Activated naive CD8-positive, alpha-beta T cell treated with anti-CD3 and anti-CD28 coated beads, Interleukin-2, amount 10 ng/mL, durations not matched to agents 7 days and 5 days (primary cell): ENCODE measurements around the gene NOL11. TPM values are rescaled to one million over a fixed set of nuclear protein-coding genes. Genes with fewer than 3 reads are reported as not detected.
"Not testable (repeated sequence)": the region's sequence is repeated elsewhere in the genome, so short reads cannot be mapped to it uniquely, and the experiment has no call there.

Source experiments
- ATAC-seq: fragments of 150-1000 bp; cut with Tn5 transposase; one replicate; pipeline ENCODE4 v1.10.0; 2021; ENCODE audit warnings: low read depth, moderate library complexity
- POLR2A ChIA-PET: fragments of 350-600 bp; sonication (Branson Sonifier 250); formaldehyde crosslinking; loops from one replicate; lab custom pipeline; 2021; ENCODE audit warnings: antibody characterized with exemption; lab: Charles Lee
- DNase-seq: peaks from one replicate; pipeline ENCODE4 v3.0.0; 2021
- H3K27ac Mint-ChIP-seq: one replicate; pipeline ENCODE4 v1.8.0; 2022; ENCODE audit warnings: mild to moderate bottlenecking, mixed read lengths
- H3K27me3 Mint-ChIP-seq: one replicate; pipeline ENCODE4 v1.8.0; 2022; ENCODE audit warnings: mild to moderate bottlenecking, moderate library complexity, mixed read lengths
- H3K36me3 Mint-ChIP-seq: one replicate; pipeline ENCODE4 v1.8.0; 2021; ENCODE audit warnings: mild to moderate bottlenecking, mixed read lengths
- H3K4me1 Mint-ChIP-seq: one replicate; pipeline ENCODE4 v1.8.0; 2021; ENCODE audit warnings: mixed read lengths
- H3K4me3 Mint-ChIP-seq: one replicate; pipeline ENCODE4 v1.8.0; 2022; ENCODE audit warnings: mild to moderate bottlenecking, moderate library complexity, mixed read lengths
- H3K9me3 Mint-ChIP-seq: one replicate; pipeline ENCODE4 v1.8.0; 2021; ENCODE audit warnings: mixed read lengths
- total RNA-seq, 2 experiments: library from RNA; stranded (reverse); gene quantifications; one replicate each; pipeline ENCODE4 v1.2.3, GENCODE V29; 2021

The NOL11 gene
- total RNA-seq, 2 experiments from 2014 or later, result 42.2 to 48.9 TPM

DNA sequence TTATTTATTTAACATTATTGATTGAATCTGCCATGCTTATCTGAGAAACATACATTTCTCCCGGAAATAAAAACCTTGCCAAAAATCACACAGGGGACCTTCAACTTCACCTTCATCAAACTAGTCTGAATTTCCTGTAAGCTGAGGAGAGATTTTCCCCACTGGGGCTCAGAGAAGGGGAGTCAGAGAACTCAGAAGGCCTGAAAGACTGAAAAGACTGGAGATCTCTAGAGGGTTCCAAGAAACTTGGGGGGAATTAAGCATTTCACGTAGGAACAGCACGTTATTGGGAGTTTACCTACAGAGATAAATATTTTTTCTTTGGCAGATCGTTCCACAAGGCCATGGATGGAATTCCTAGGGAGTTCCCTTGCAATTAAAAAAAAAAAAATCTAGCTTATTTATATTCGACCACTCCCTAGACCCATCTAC lies 528 bp upstream of the NOL11 start:
- H3K4me3 Mint-ChIP-seq, result peak overlapping the region; percentile 99
- peak overlapping the region; percentile 98 for H3K27ac Mint-ChIP-seq
- POLR2A ChIA-PET, result interaction anchor here (0.5 to 1.8 kb wide), 11 partner anchors 10 to 494 kb away, joined by 3 to 13 read pairs (median 3); partner anchors contain the start of gene BPTF
- no peaks in the 10 kb centered on the region for H3K9me3 Mint-ChIP-seq
- peaks cover 8% of the 10 kb centered on the region for H3K36me3 Mint-ChIP-seq
- no peaks in the 10 kb centered on the region for H3K27me3 Mint-ChIP-seq
- H3K4me1 Mint-ChIP-seq, result peaks cover 19% of the 10 kb centered on the region
- ATAC-seq, result peak; percentile 1
- no peak for DNase-seq

- no peaks in the 10 kb centered on the region for H3K27me3 Mint-ChIP-seq
- no peak for DNase-seq
These were observed 697 bp downstream of the NOL11 start for GRCh38 chr17:67718325-67718941.

GRCh38 chr17:67725373-67725791 lies 7.6 kb downstream of the NOL11 start:
- Mint-ChIP-seq H3K27me3 (no peaks in the 10 kb centered on the region), H3K36me3 (peaks cover 47% of the 10 kb centered on the region), H3K4me3 (peak overlapping the region; percentile 62), H3K27ac (peak overlapping the region; percentile 84), H3K9me3 (no peaks in the 10 kb centered on the region), H3K4me1 (peaks cover 23% of the 10 kb centered on the region)
- POLR2A ChIA-PET, result no interaction called here
- ATAC-seq (peak; percentile 46), DNase-seq (no peak)

More at GRCh38 chr17:67718325-67718941, 697 bp downstream of the NOL11 start:
- H3K36me3 Mint-ChIP-seq, result peaks cover 8% of the 10 kb centered on the region
- POLR2A ChIA-PET, result interaction anchor here (1.6 to 1.8 kb wide), 3 partner anchors 106 to 344 kb away, joined by 5 to 13 read pairs (median 6); partner anchors contain the start of gene BPTF
- no peak for ATAC-seq
- peaks cover 19% of the 10 kb centered on the region for H3K4me1 Mint-ChIP-seq
- peak overlapping the region; percentile 98 for H3K27ac Mint-ChIP-seq
- peak overlapping the region; percentile 99 for H3K4me3 Mint-ChIP-seq
- no peaks in the 10 kb centered on the region for H3K9me3 Mint-ChIP-seq

DNA sequence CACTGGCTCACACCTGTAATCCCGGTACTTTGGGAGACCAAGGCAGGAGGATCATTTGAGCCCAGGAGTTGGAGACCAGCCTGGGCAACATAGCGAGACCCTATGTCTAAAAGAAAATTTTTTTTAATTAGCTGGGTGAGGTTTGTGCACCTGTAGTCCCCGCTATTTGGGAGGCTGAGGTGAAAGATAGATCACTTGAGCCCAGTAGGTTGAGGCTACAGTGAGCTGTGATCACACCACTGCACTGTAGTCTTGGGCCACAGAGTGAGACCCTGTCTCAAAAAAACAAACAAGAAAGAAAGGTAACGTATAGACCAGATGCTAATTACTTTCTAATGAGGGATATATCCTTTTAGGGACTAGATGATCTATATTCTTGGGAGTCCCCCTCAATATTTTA lies 8.1 kb downstream of the NOL11 start:
- POLR2A ChIA-PET, result no interaction called here
- DNase-seq (no peak), ATAC-seq (no peak)
- peak overlapping the region; percentile 62 for H3K4me3 Mint-ChIP-seq
- H3K27me3 Mint-ChIP-seq, result no peaks in the 10 kb centered on the region
- H3K4me1 Mint-ChIP-seq, result peaks cover 21% of the 10 kb centered on the region
- peak overlapping the region; percentile 84 for H3K27ac Mint-ChIP-seq
- H3K9me3 Mint-ChIP-seq, result no peaks in the 10 kb centered on the region
- peaks cover 51% of the 10 kb centered on the region for H3K36me3 Mint-ChIP-seq

DNA sequence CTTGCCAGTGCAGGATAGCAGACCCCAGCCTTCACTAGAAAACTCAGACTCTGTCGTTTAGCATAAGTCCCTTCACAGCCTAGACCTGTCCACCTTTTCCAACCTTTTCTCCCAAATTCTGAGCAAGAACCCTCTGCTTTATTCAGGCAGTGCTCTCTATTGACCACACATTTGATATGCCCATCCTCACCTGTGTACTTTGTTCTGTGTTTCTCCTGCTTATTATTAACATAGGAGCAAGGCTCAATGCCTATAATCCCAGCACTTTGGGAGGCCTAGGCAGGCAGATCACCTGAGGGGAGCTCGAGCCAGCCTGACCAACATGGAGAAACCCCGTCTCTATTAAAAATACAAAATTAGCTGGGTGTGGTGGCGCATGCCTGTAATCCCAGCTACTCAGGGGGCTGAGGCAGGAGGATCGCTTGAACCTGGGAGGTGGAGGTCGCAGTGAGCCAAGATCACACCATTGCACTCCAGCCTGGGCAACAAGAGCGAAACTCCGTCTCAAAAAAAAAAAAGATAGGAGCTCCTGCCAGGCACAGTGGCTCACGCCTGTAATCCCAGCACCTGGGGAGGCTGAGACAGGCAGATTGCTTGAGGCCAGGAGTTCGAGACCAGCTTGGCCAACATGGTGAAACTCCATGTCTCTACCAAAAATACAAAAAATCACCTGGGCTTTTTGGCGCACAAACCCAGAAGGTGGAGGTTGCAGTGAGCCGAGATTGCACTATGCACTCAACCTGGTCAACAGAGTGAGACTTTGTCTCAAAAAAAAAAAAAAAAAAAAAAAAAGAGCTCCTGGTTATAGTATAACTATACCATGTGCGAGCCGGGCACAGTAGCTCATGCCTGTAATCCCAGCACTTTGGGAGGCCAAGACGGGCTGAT lies 9.7 kb downstream of the NOL11 start:
- not testable (repeated sequence) for ATAC-seq

GRCh38 chr17:67729903-67730302 lies 12.2 kb downstream of the NOL11 start:
- Mint-ChIP-seq H3K4me1 (peaks cover 21% of the 10 kb centered on the region), H3K36me3 (peaks cover 59% of the 10 kb centered on the region), H3K9me3 (peaks cover 2% of the 10 kb centered on the region), H3K27me3 (no peaks in the 10 kb centered on the region), H3K27ac (no peak overlapping the region), H3K4me3 (no peak overlapping the region)
- no peak for ATAC-seq
- POLR2A ChIA-PET, result no interaction called here
- DNase-seq, result no peak

More for the DNA sequence above, 9.7 kb downstream of the NOL11 start:
- not testable (repeated sequence) for H3K27me3 Mint-ChIP-seq, H3K9me3 Mint-ChIP-seq, DNase-seq, H3K4me3 Mint-ChIP-seq
- Mint-ChIP-seq H3K4me1 (peaks cover 19% of the 10 kb centered on the region), H3K36me3 (peaks cover 55% of the 10 kb centered on the region), H3K27ac (peak overlapping the region; percentile 28)
- POLR2A ChIA-PET, result interaction anchor here (0.6 to 0.7 kb wide), 2 partner anchors 101 to 353 kb away, joined by 3 to 5 read pairs; no protein-coding TSS in a partner anchor

DNA sequence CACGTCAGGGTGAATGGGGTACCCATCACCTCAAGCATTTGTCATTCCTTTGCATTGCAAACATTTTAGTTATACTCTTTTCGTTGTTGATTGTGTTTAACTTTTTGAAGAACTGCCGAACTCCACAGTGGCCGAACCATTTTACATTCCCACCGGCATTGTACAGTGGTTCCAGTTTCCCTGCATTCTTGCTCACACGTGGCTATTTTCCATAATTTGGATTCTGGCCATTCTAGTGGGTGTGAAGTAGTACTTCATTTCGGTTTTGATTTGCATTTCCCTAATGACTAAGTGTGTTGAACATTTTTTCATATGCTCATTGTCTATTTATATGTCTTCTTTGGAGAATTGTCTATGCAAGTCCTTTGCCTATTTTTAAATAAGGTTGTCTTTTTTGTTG lies 13.0 kb downstream of the NOL11 start:
- no peak overlapping the region for H3K4me3 Mint-ChIP-seq
- peaks cover 54% of the 10 kb centered on the region for H3K36me3 Mint-ChIP-seq
- H3K27me3 Mint-ChIP-seq, result no peaks in the 10 kb centered on the region
- POLR2A ChIA-PET, result no interaction called here
- peaks cover 2% of the 10 kb centered on the region for H3K9me3 Mint-ChIP-seq
- H3K4me1 Mint-ChIP-seq, result peaks cover 14% of the 10 kb centered on the region
- DNase-seq (no peak), ATAC-seq (no peak)
- no peak overlapping the region for H3K27ac Mint-ChIP-seq

- POLR2A ChIA-PET, result interaction anchor here (0.5 kb wide), 1 partner anchor 1627 kb away, joined by 3 read pairs; no protein-coding TSS in a partner anchor
- DNase-seq (no peak), ATAC-seq (no peak)
- Mint-ChIP-seq H3K27me3 (no peaks in the 10 kb centered on the region), H3K9me3 (peaks cover 2% of the 10 kb centered on the region), H3K4me3 (no peak overlapping the region), H3K4me1 (peaks cover 10% of the 10 kb centered on the region), H3K27ac (peak overlapping the region; percentile 0), H3K36me3 (peaks cover 57% of the 10 kb centered on the region)
These were observed 15.7 kb downstream of the NOL11 start for GRCh38 chr17:67733449-67733848.

DNA sequence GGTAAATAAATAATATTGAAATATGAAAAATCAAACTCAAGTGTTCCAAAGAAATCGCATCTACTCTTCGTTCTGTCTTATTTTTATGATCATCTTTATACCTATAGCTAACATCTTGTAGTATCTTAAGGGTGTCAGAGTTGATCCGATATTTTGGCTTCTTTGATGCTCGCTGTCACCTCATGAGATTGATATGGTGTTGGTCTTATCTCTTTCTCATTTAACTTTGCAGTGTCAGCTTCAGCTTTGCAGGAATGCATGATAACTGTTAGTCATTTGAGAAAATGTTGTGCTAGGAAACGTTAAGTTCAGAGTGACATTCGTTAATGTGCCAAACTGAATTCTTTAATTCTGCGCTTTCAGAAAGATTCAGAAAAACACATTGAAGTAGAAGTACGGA lies 19.4 kb downstream of the NOL11 start:
- DNase-seq (no peak), ATAC-seq (no peak)
- Mint-ChIP-seq H3K27me3 (no peaks in the 10 kb centered on the region), H3K36me3 (peaks cover 33% of the 10 kb centered on the region), H3K27ac (no peak overlapping the region), H3K4me3 (no peak overlapping the region), H3K9me3 (no peaks in the 10 kb centered on the region), H3K4me1 (peaks cover 5% of the 10 kb centered on the region)
- POLR2A ChIA-PET, result no interaction called here

DNA sequence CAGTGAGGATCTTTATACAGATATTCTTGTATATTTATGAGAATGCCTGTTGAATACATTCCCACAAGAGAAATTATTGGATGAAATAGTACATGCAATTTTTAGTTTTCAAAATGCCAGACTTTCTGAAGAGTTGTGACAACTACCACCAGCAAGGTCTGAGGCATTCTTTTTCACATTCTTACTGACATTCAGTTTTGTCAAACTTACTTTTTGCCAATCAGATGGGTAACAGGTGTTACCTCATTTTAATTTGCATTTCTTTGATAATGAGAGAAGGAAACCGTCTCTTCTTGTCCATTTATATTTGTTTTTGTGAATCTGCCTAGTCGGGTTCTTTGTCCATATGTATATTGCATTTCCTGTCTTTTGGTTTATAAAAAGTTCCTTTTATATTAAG lies 24.3 kb downstream of the NOL11 start:
- Mint-ChIP-seq H3K27me3 (no peaks in the 10 kb centered on the region), H3K4me3 (no peak overlapping the region), H3K27ac (no peak overlapping the region), H3K4me1 (peaks cover 2% of the 10 kb centered on the region), H3K36me3 (peaks cover 21% of the 10 kb centered on the region), H3K9me3 (no peaks in the 10 kb centered on the region)
- DNase-seq, result no peak
- POLR2A ChIA-PET, result no interaction called here
- ATAC-seq, result no peak

GRCh38 chr17:67746704-67747571 lies 29.2 kb downstream of the NOL11 start:
- no peaks in the 10 kb centered on the region for H3K9me3 Mint-ChIP-seq
- H3K27me3 Mint-ChIP-seq, result no peaks in the 10 kb centered on the region
- ATAC-seq (no peak), DNase-seq (no peak)
- POLR2A ChIA-PET, result no interaction called here
- H3K27ac Mint-ChIP-seq, result no peak overlapping the region
- no peak overlapping the region for H3K4me3 Mint-ChIP-seq
- peaks cover 43% of the 10 kb centered on the region for H3K36me3 Mint-ChIP-seq
- H3K4me1 Mint-ChIP-seq, result peaks cover 6% of the 10 kb centered on the region

- POLR2A ChIA-PET, result no interaction called here
- Mint-ChIP-seq H3K9me3 (no peaks in the 10 kb centered on the region), H3K27ac (no peak overlapping the region), H3K27me3 (no peaks in the 10 kb centered on the region), H3K36me3 (peaks cover 45% of the 10 kb centered on the region), H3K4me1 (peaks cover 6% of the 10 kb centered on the region), H3K4me3 (no peak overlapping the region)
- ATAC-seq (no peak), DNase-seq (no peak)
These were observed 30.0 kb downstream of the NOL11 start for GRCh38 chr17:67747681-67748235.
